Stomach (tissue), 9 donors: ENCODE measurements around the gene PDCD7. TPM values are rescaled to one million over a fixed set of nuclear protein-coding genes. Genes with fewer than 3 reads are reported as not detected.
A peak's percentile ranks its signal among the peaks of the same experiment; 100 is the strongest.

Source experiments
- DNase-seq, 2 donors: peaks; one replicate each; pipeline versions ENCODE4 v3.0.0 to v3.0.0-alpha.2; 2013 to 2019
- H3K27ac ChIP-seq, 5 donors: fragments of 200-600 bp in 4 of 5; sonication (generic) in 4 of 5; one replicate each; pipeline ENCODE4 v1.5.1; 2013 to 2019; ENCODE audit warnings: mild to moderate bottlenecking in 1 of 5, moderate library complexity in 1 of 5
- H3K27me3 ChIP-seq, 3 donors: fragments of 200-600 bp; sonication (generic); one replicate each; pipeline ENCODE4 v1.5.1; 2017 to 2019; ENCODE audit warnings: mixed run types in 1 of 3
- H3K36me3 ChIP-seq, 4 donors: fragments of 200-600 bp; sonication (generic); 1 replicate in 3 of 4; 2 replicates in 1 of 4; pipeline ENCODE4 v1.5.1; 2016 to 2019
- H3K4me1 ChIP-seq, 4 donors: fragments of 200-600 bp; sonication (generic); one replicate each; pipeline ENCODE4 v1.5.1; 2016 to 2019
- H3K4me3 ChIP-seq, 4 donors: fragments of 200-600 bp; sonication (generic) in 3 of 4; one replicate each; pipeline ENCODE4 v1.5.1; 2016 to 2019; ENCODE audit warnings: mild to moderate bottlenecking in 1 of 4
- H3K9me3 ChIP-seq, 4 donors: fragments of 200-600 bp; sonication (generic); one replicate each; pipeline ENCODE4 v1.5.1; 2016 to 2019
- EP300 ChIP-seq: sonication (generic); formaldehyde crosslinking; IDR thresholded peaks from one replicate; pipeline ENCODE4 v1.6.1; 2017; ENCODE audit warnings: antibody characterized with exemption
- POLR2A ChIP-seq, 4 donors: fragments of 450-650 bp; IDR thresholded peaks; one replicate each; pipeline ENCODE4 v1.6.1; 2016; ENCODE audit warnings: antibody characterized with exemption in 4 of 4, control low read depth in 2 of 4, mild to moderate bottlenecking in 1 of 4, moderate library complexity in 1 of 4
- POLR2AphosphoS5 ChIP-seq, 3 donors: sonication (generic); formaldehyde crosslinking; IDR thresholded peaks; one replicate each; pipeline ENCODE4 v1.6.1; 2016; ENCODE audit warnings: antibody characterized with exemption in 3 of 3
- WGBS, 5 donors: extraction: QIAGEN DNeasy Blood & Tissue Kit in 3 of 5; methylation state at CpG; one replicate each; pipeline versions ENCODE4 v1.1.5 to v1.1.7; 2013 to 2018; 5-methylcytosine and 5-hydroxymethylcytosine counted together
- intact Hi-C: fragments of 100-400 bp; cut with DNase I; formaldehyde crosslinking; loops from one replicate; pipeline ENCODE4 v1.15.1; 2023; ENCODE audit warnings: low total_unique reads
- polyA plus RNA-seq, 3 donors: library from polyadenylated mRNA; stranded (reverse); fragments of 200-250 nt; gene quantifications; one replicate each; pipeline ENCODE4 v1.2.3, GENCODE V29; 2013
- total RNA-seq, 5 donors: library from RNA; depleted of rRNA; stranded (reverse); fragments of >200 nt; gene quantifications; one replicate each; pipeline versions ENCODE4 v1.1.0 to v1.2.3, GENCODE V29; 2014 to 2016
- TF ChIP-seq, protein P1 (sequence below), 7 experiments: fragments of 450-650 bp in 4 of 7; fragments of 200-600 bp in 3 of 7; sonication (generic) in 3 of 7; IDR thresholded peaks; one replicate each; pipeline ENCODE4 v1.5.1; 2016 to 2019; ENCODE audit warnings: antibody characterized with exemption in 7 of 7, control low read depth in 2 of 7, mild to moderate bottlenecking in 1 of 7
- donor health status: healthy with polysubstance abuse.
- donor health status: Bipolar disorder and iron deficiency.
- donor health status: healthy.

Gene PDCD7
- total and polyA plus RNA-seq, 8 donors, result 10.7 to 127 (median 17.0) TPM

DNA sequence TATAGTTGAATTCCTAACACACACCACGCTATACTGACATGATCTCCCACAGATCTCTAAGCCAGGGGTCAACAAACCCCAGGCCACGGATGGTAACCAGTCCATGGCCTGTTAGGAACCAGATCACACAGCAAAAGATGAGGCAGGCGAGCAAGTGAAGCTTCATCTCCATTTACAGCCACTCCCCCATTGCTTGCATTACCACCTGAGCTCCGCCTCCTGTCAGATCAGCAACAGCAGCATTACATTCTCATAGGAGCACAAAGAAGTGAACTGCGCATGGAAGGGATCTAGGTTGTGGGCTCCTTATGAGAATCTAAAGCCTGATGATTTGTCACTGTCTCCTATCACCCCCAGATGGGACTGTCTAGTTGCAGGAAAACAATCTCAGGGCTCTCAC, 2.7 kb downstream of the PDCD7 start:
- Histone ChIP-seq H3K36me3 (peaks cover 20 to 49% (median 44%) of the 10 kb centered on the region in 4 donors), H3K9me3 (no peaks in the 10 kb centered on the region), H3K4me1 (peaks cover 23 to 44% (median 34%) of the 10 kb centered on the region in 4 donors), H3K27ac (no peak overlapping the region), H3K4me3 (no peak overlapping the region), H3K27me3 (no peaks in the 10 kb centered on the region)
- TF ChIP-seq POLR2AphosphoS5 (IDR thresholded peaks at IDR 0.05) (no peak), POLR2A (IDR thresholded peaks at IDR 0.05) (no peak), EP300 (no peak)
- TF ChIP-seq, protein P1, sequence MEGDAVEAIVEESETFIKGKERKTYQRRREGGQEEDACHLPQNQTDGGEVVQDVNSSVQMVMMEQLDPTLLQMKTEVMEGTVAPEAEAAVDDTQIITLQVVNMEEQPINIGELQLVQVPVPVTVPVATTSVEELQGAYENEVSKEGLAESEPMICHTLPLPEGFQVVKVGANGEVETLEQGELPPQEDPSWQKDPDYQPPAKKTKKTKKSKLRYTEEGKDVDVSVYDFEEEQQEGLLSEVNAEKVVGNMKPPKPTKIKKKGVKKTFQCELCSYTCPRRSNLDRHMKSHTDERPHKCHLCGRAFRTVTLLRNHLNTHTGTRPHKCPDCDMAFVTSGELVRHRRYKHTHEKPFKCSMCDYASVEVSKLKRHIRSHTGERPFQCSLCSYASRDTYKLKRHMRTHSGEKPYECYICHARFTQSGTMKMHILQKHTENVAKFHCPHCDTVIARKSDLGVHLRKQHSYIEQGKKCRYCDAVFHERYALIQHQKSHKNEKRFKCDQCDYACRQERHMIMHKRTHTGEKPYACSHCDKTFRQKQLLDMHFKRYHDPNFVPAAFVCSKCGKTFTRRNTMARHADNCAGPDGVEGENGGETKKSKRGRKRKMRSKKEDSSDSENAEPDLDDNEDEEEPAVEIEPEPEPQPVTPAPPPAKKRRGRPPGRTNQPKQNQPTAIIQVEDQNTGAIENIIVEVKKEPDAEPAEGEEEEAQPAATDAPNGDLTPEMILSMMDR (IDR thresholded peaks at IDR 0.05), result no peak
- intact Hi-C loops, result no loop called here
- WGBS, 5 donors, result 79 to 84% (median 82%) methylated on average over 5 of the region's 5 CpGs
- no peak for DNase-seq

DNA sequence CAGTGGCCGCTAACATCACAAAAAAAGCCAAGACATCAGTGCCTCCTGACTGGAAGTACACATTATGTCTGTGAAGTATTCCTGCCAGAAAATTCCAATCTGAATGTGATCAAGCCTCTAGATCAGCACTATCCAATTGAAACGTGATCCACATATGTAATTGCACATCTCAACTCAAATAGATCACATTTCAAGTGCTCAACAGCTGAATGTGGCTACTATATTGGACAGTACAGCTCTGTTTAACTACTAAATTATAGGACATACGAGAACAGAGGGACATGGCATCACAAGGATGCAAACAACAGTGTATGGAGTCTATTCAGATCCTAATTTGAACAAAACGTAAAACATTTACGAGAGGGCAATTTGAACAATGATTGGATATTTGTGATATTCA, 18.1 kb downstream of the PDCD7 start:
- no peak for TF ChIP-seq POLR2A (IDR thresholded peaks at IDR 0.05)
- TF ChIP-seq, protein P1 (IDR thresholded peaks at IDR 0.05), result no peak
- TF ChIP-seq POLR2AphosphoS5 (IDR thresholded peaks at IDR 0.05), result no peak
- TF ChIP-seq EP300, result no peak
- no peaks in the 10 kb centered on the region for H3K4me1 ChIP-seq
- H3K9me3 ChIP-seq, result no peaks in the 10 kb centered on the region
- no peak overlapping the region for H3K27ac ChIP-seq
- no peak for DNase-seq
- intact Hi-C loops, result no loop called here
- H3K36me3 ChIP-seq, result peaks cover 37 to 100% (median 94%) of the 10 kb centered on the region in 4 donors
- WGBS, 5 donors, result 76 to 86% (median 82%) methylated on average over 5 of the region's 5 CpGs
- H3K4me3 ChIP-seq, result no peak overlapping the region
- no peaks in the 10 kb centered on the region for H3K27me3 ChIP-seq

DNA sequence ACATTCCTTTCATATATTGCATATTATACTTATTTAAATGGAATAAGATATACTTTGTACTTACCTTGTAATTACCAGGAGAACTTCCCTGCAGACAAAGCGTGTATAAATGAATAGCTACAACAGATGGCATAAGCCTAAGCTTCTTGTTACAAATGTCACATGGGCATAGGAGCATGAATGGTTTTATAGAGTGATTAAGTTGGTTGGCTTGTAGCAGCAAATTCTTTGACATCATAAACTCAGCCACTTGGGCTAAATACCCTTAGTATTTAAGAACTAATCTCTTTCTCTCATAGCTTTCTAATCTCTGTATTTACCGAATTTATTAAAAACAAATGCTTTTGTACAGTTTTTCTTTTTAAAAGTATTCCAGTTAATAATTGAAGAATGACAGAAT, 18.5 kb downstream of the PDCD7 start, which contains the start of gene UBAP1L:
UBAP1L (minus strand) TSS at position 115 of the 400 bp plus-strand sequence. CDS start 8,985 bp downstream, outside the sequence.
- H3K27me3 ChIP-seq, result no peaks in the 10 kb centered on the region
- WGBS, 5 donors, result 83 to 88% (median 85%) methylated on average over 2 of the region's 2 CpGs

DNA sequence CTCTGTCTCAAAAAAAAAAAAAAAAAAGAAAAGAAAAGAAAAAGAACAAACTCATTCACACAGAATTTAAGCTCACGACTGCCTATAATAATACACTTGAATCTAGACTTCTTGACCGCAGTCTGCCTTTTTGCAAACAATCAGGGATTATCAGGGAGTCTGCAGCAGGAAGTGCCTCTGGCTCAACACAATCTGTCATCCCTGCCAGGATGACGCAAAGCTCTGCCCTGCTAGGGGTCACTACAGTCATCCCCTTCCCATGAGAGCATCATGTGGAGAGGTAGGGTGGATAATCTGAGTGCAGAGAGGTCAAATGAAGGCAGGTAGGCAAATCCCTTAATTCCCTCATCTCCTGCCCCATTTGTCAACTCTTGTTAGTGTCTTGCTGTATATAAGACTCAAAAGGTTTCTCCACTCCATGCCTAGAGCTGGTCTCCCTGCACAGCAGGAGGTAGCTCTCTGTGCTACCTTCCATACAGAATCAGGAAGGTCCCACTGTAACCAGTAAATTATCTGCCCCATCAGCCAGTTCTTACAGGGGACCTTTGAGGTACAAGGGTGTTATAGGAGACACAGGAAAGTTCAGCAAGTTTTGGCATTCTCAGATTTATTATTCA, 22.8 kb downstream of the PDCD7 start:
- H3K4me1 ChIP-seq, result no peaks in the 10 kb centered on the region
- TF ChIP-seq POLR2AphosphoS5 (IDR thresholded peaks at IDR 0.05) (peak in 1 of 3 donors; percentile 5), EP300 (no peak)
- 48 to 58% (median 51%) methylated on average over 3 of the region's 3 CpGs for WGBS, 5 donors
- no peaks in the 10 kb centered on the region for H3K27me3 ChIP-seq
- peak in 1 of 2 donors; percentile 47 for DNase-seq
- no peaks in the 10 kb centered on the region for H3K9me3 ChIP-seq
- H3K4me3 ChIP-seq, result no peak overlapping the region
- intact Hi-C loops, result no loop called here
- no peak overlapping the region for H3K27ac ChIP-seq
- peaks cover 12 to 65% (median 59%) of the 10 kb centered on the region in 4 donors for H3K36me3 ChIP-seq

More for the DNA sequence above, 18.5 kb downstream of the PDCD7 start, which contains the start of gene UBAP1L:
- intact Hi-C loops, result no loop called here
- DNase-seq, result no peak
- Histone ChIP-seq H3K9me3 (no peaks in the 10 kb centered on the region), H3K27ac (no peak within 1 kb of the TSS), H3K36me3 (peaks cover 37 to 96% (median 90%) of the 10 kb centered on the region in 4 donors), H3K4me1 (no peaks in the 10 kb centered on the region), H3K4me3 (no peak within 1 kb of the TSS)
- TF ChIP-seq POLR2AphosphoS5 (IDR thresholded peaks at IDR 0.05), result no peak
- no peak for TF ChIP-seq POLR2A (IDR thresholded peaks at IDR 0.05)
- TF ChIP-seq, protein P1 (IDR thresholded peaks at IDR 0.05), result no peak
- no peak for TF ChIP-seq EP300
